Transverse colon (tissue), 3 donors: Measurements from ENCODE around the gene ARL15.

Experiments used
- CTCF ChIP-seq, 5 experiments: fragments of 200-600 bp in 3 of 5; fragments of 450-650 bp in 2 of 5; sonication (generic) in 3 of 5; IDR thresholded peaks; 1 replicate in 2 of 5; 2 replicates in 3 of 5; pipeline ENCODE4 v1.5.1; 2016 to 2017; ENCODE audit warnings: antibody characterized with exemption in 5 of 5, inconsistent platforms in 3 of 5, mild to moderate bottlenecking in 2 of 5, moderate library complexity in 1 of 5
- POLR2A ChIP-seq: fragments of 450-650 bp; IDR thresholded peaks from one replicate; pipeline ENCODE4 v1.6.1; 2016; ENCODE audit warnings: antibody characterized with exemption, mild to moderate bottlenecking, moderate library complexity

DNA sequence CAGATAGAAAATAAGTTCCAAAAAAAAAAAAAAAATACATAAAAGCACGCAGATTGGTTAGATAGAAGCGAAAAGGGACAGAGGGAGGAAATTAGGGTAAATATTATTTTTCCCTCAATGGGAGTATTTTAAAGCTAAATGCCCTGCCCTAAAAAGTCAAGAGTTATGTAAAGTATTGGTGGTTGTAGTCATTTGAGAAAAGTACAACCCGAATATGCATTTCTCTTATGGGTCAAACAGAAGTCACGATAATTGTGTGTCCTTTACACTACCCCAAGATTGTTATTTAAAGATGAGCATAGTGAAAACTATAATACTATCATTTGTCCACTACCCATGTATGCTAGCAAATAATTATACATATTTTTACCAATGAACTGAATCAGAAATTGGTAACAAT, 381.2 kb downstream of the ARL15 start:
- TF ChIP-seq POLR2A, result no peak
- TF ChIP-seq CTCF (IDR thresholded peaks at IDR 0.05), result no peak
